Fibroblast of peridontal ligament (primary cell): ENCODE results near the gene HIVEP3.

Source experiments
- DNase-seq: peaks from one replicate; pipeline ENCODE4 v3.0.0-alpha.2; 2010; ENCODE audit errors: extremely low read depth

HIVEP3 gene

GRCh38 chr1:41733021-41733420 lies 185.7 kb downstream of the HIVEP3 start:
- DNase-seq, result no peak

- DNase-seq, result no peak
Observed at GRCh38 chr1:41731516-41732030, 187.1 kb downstream of the HIVEP3 start.

- DNase-seq, result no peak
Observed at GRCh38 chr1:41730806-41731205, 187.9 kb downstream of the HIVEP3 start.

GRCh38 chr1:41728403-41729202 lies 190.1 kb downstream of the HIVEP3 start:
- no peak for DNase-seq

- DNase-seq, result no peak
Observed at GRCh38 chr1:41727749-41728115, 191.0 kb downstream of the HIVEP3 start.

- no peak for DNase-seq
Observed at GRCh38 chr1:41726899-41727748, 191.6 kb downstream of the HIVEP3 start.

GRCh38 chr1:41726292-41726691 lies 192.4 kb downstream of the HIVEP3 start:
- no peak for DNase-seq

- no peak for DNase-seq
Observed at GRCh38 chr1:41724926-41725325, 193.8 kb downstream of the HIVEP3 start.

- DNase-seq, result peak; percentile 26
Observed at GRCh38 chr1:41724248-41724647, 194.5 kb downstream of the HIVEP3 start.

- no peak for DNase-seq
Observed at GRCh38 chr1:41723786-41724185, 194.9 kb downstream of the HIVEP3 start.

- no peak for DNase-seq
Observed at GRCh38 chr1:41722184-41722583, 196.5 kb downstream of the HIVEP3 start.

GRCh38 chr1:41720861-41721410 lies 197.8 kb downstream of the HIVEP3 start:
- no peak for DNase-seq

- DNase-seq, result no peak
Observed at GRCh38 chr1:41719590-41719989, 199.1 kb downstream of the HIVEP3 start.

- DNase-seq, result no peak
Observed at GRCh38 chr1:41719128-41719527, 199.6 kb downstream of the HIVEP3 start.

- no peak for DNase-seq
Observed at GRCh38 chr1:41718497-41718896, 200.2 kb downstream of the HIVEP3 start.

- DNase-seq, result no peak
Observed at GRCh38 chr1:41716188-41717130, 202.3 kb downstream of the HIVEP3 start.

GRCh38 chr1:41715441-41716095 lies 203.2 kb downstream of the HIVEP3 start:
- no peak for DNase-seq

- peak; percentile 19 for DNase-seq
Observed at GRCh38 chr1:41714638-41715389, 203.9 kb downstream of the HIVEP3 start.

- peak; percentile 66 for DNase-seq
Observed at GRCh38 chr1:41713557-41714327, 205.0 kb downstream of the HIVEP3 start.
